PFSK-1 (cell line): ENCODE data around the gene MYLK3.

Experiments used
- POLR2AphosphoS5 ChIP-seq: IDR thresholded peaks from 2 replicates; pipeline ENCODE4 v1.6.1; 2012; ENCODE audit warnings: low read depth, mild to moderate bottlenecking, control low read depth, low read length, moderate library complexity
- REST ChIP-seq, 2 experiments: IDR thresholded peaks; 2 replicates each; pipeline versions ENCODE4 v1.6.1 to v1.8.0; 2011 to 2012; ENCODE audit warnings: low read depth in 2 of 2, low read length in 2 of 2, control low read depth in 1 of 2, inconsistent platforms in 1 of 2, mild to moderate bottlenecking in 1 of 2, moderate library complexity in 1 of 2; ENCODE audit not compliant: insufficient read depth in 1 of 2
- SIN3A ChIP-seq: IDR thresholded peaks from 2 replicates; pipeline ENCODE4 v1.6.1; 2012; ENCODE audit warnings: mild to moderate bottlenecking, low read length, moderate library complexity, borderline replicate concordance; ENCODE audit not compliant: insufficient read depth
- TAF1 ChIP-seq: IDR thresholded peaks from 2 replicates; pipeline ENCODE4 v1.6.1; 2012; ENCODE audit warnings: low read length, control low read depth, borderline replicate concordance; ENCODE audit not compliant: insufficient read depth

GRCh38 chr16:46700048-46700447, 48.1 kb downstream of the MYLK3 start:
- TF ChIP-seq POLR2AphosphoS5 (no peak), REST (IDR thresholded peaks at IDR 0.05; ENCODE audit: insufficient read depth in 1 of 2, low read depth in 2 of 2, low read length in 2 of 2) (no peak), TAF1 (no peak), SIN3A (no peak)
